Testis (tissue), 3 donors: Measurements from ENCODE around the gene NAMPT. TPM values are rescaled to one million over a fixed set of nuclear protein-coding genes. Genes with fewer than 3 reads are reported as not detected.

ENCODE experiments used
- DNase-seq: peaks from one replicate; pipeline ENCODE4 v3.0.0-alpha.2; 2019
- H3K27ac ChIP-seq, 2 donors: fragments of 200-600 bp; sonication (generic); one replicate each; pipeline ENCODE4 v1.5.1; 2019
- H3K27me3 ChIP-seq: fragments of 200-600 bp; sonication (generic); one replicate; pipeline ENCODE4 v1.5.1; 2019
- H3K36me3 ChIP-seq: fragments of 200-600 bp; sonication (generic); one replicate; pipeline ENCODE4 v1.5.1; 2017; ENCODE audit warnings: low read depth; ENCODE audit errors: missing control alignments
- H3K4me1 ChIP-seq: fragments of 200-600 bp; sonication (generic); one replicate; pipeline ENCODE4 v1.5.1; 2019
- H3K4me3 ChIP-seq, 2 donors: fragments of 200-600 bp; sonication (generic); one replicate each; pipeline ENCODE4 v1.5.1; 2017 to 2019
- H3K9me3 ChIP-seq: fragments of 200-600 bp; sonication (generic); one replicate; pipeline ENCODE4 v1.5.1; 2017
- CTCF ChIP-seq, 3 experiments: fragments of 450-650 bp in 2 of 3; fragments of 200-600 bp in 1 of 3; sonication (generic) in 1 of 3; IDR thresholded peaks; one replicate each; pipeline ENCODE4 v1.5.1; 2016 to 2019; ENCODE audit warnings: antibody characterized with exemption in 3 of 3, mild to moderate bottlenecking in 2 of 3, moderate library complexity in 1 of 3
- POLR2A ChIP-seq: fragments of 450-650 bp; IDR thresholded peaks from one replicate; pipeline ENCODE4 v1.6.1; 2017; ENCODE audit warnings: antibody characterized with exemption, mild to moderate bottlenecking, moderate library complexity
- WGBS, 2 donors: methylation state at CpG; one replicate each; pipeline ENCODE4 v1.1.5; 2018; 5-methylcytosine and 5-hydroxymethylcytosine counted together
- intact Hi-C: fragments of 100-400 bp; cut with DNase I; formaldehyde crosslinking; loops from one replicate; pipeline ENCODE4 v1.15.1; 2023; ENCODE audit warnings: low total_unique reads
- polyA plus RNA-seq: library from polyadenylated mRNA; stranded (reverse); fragments of 350-450 nt; fragmentation: Illumina TruSeq; extraction: RNeasy Lipid Tissue Mini Kit (QIAGEN cat#74804); gene quantifications from one replicate; pipeline ENCODE4 v1.2.3, GENCODE V29; 2014; ENCODE audit warnings: low read depth, low replicate concordance; ENCODE audit not compliant: insufficient read depth
- total RNA-seq, 2 donors: library from RNA; depleted of rRNA; stranded (reverse); fragments of >200 nt; gene quantifications; one replicate each; pipeline ENCODE4 v1.2.3, GENCODE V29; 2016

Gene NAMPT
- total and polyA plus RNA-seq, 3 donors from 2014 or later: 28.6 to 60.4 (median 45.0) TPM

DNA sequence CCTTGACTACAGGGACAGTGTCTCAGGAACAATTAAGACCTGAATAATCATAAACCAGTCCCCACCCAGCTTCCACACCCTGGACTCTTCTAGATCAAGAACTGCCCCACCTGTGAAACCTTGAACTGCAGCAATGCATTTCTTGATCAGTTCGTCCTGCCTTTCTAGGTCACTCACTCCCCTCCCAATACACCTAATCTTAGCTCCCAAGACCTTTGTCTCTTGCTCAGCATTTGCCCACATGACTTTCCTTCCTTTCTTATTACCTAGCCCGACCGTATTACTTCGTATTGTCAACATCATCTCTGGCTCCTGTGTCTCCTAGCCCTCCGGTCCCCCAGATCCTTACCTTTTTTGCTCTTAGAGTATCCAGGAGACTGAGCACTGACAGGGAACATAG, 5.5 kb upstream of the NAMPT start:
- H3K27ac ChIP-seq: no peak overlapping the region
- H3K9me3 ChIP-seq: no peaks in the 10 kb centered on the region
- intact Hi-C loops: no loop called here
- no peak overlapping the region for H3K4me3 ChIP-seq
- DNase-seq: no peak
- H3K4me1 ChIP-seq: no peaks in the 10 kb centered on the region
- no peak for TF ChIP-seq CTCF (IDR thresholded peaks at IDR 0.05)
- TF ChIP-seq POLR2A: no peak
- H3K36me3 ChIP-seq: no peaks in the 10 kb centered on the region
- 89 to 91% methylated on average over 5 of the region's 5 CpGs for WGBS, 2 donors
- no peaks in the 10 kb centered on the region for H3K27me3 ChIP-seq

- Histone ChIP-seq H3K4me1 (no peaks in the 10 kb centered on the region), H3K4me3 (no peak overlapping the region), H3K9me3 (no peaks in the 10 kb centered on the region), H3K27me3 (no peaks in the 10 kb centered on the region), H3K36me3 (no peaks in the 10 kb centered on the region), H3K27ac (no peak overlapping the region)
- WGBS, 2 donors: 0% methylated on average over 1 of the region's 1 CpG
- intact Hi-C loops: no loop called here
- TF ChIP-seq CTCF (IDR thresholded peaks at IDR 0.05) (no peak), POLR2A (no peak)
- DNase-seq: no peak
These were observed 5.1 kb upstream of the NAMPT start for GRCh38 chr7:106289848-106290247.

DNA sequence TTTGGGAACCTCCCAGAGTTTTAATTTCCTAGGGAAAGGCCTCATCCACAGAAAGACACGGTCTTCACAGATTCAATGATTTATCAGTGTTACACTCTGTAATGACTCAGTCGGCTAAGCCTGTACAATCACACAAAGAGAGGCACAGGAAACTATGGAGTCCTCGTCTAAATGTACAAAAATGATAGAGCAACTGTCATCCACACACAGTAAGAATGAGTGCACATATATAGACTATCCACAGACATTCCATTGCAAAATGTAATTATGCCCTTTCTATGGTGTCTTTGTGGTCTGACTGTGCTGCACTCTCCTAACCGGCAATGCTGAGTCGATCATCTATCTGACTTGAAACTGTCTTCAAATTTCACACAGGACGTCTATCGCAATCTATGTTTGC, 3.5 kb upstream of the NAMPT start:
- WGBS, 2 donors: 86 to 92% methylated on average over 7 of the region's 7 CpGs
- H3K4me1 ChIP-seq: peaks cover 3% of the 10 kb centered on the region
- intact Hi-C loops: no loop called here

DNA sequence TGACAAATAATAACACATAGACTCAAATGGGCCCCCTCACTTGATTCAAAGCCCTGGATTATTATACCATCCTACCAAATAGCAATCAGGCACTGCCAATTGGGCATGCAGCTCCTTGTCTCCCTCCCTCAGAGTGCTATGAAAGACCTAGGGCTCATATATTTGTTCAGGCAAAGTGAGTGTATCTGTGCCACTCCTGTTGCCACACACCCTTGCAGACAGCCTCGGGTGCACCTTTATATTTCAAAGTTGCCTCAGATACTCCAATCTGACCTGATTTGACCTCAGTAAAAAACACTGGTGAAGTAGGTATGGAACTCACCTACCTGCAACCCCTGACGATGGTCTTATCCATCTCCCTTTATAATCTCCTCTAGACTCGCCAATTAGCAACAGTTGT, 3.0 kb upstream of the NAMPT start:
- H3K4me3 ChIP-seq: no peak overlapping the region
- DNase-seq: no peak
- intact Hi-C loops: no loop called here
- H3K27ac ChIP-seq: no peak overlapping the region
- H3K4me1 ChIP-seq: peaks cover 3% of the 10 kb centered on the region
- no peaks in the 10 kb centered on the region for H3K9me3 ChIP-seq
- no peaks in the 10 kb centered on the region for H3K36me3 ChIP-seq
- no peak for TF ChIP-seq CTCF (IDR thresholded peaks at IDR 0.05)
- no peak for TF ChIP-seq POLR2A
- no peaks in the 10 kb centered on the region for H3K27me3 ChIP-seq
- WGBS, 2 donors: 70 to 74% methylated on average over 3 of the region's 3 CpGs

More for the DNA sequence above, 3.5 kb upstream of the NAMPT start:
- DNase-seq: no peak
- no peaks in the 10 kb centered on the region for H3K27me3 ChIP-seq
- no peak overlapping the region for H3K27ac ChIP-seq
- no peak for TF ChIP-seq CTCF (IDR thresholded peaks at IDR 0.05)
- no peak for TF ChIP-seq POLR2A
- no peaks in the 10 kb centered on the region for H3K36me3 ChIP-seq
- no peaks in the 10 kb centered on the region for H3K9me3 ChIP-seq
- H3K4me3 ChIP-seq: no peak overlapping the region

GRCh38 chr7:106285855-106286492, 1.2 kb upstream of the NAMPT start:
- H3K4me3 ChIP-seq: peak overlapping the region; percentile 82 to 90
- intact Hi-C loops: no loop called here
- 16 to 25% methylated on average over 14 of the region's 14 CpGs for WGBS, 2 donors
- H3K27ac ChIP-seq: peak overlapping the region; percentile 98 to 99
- no peaks in the 10 kb centered on the region for H3K9me3 ChIP-seq
- H3K4me1 ChIP-seq: peaks cover 3% of the 10 kb centered on the region
- no peaks in the 10 kb centered on the region for H3K27me3 ChIP-seq
- TF ChIP-seq CTCF (IDR thresholded peaks at IDR 0.05) (no peak), POLR2A (no peak)
- H3K36me3 ChIP-seq: no peaks in the 10 kb centered on the region
- no peak for DNase-seq
